MM.1S (cell line): ENCODE data around the gene LRMDA.

Experiments
- CTCF ChIP-seq: fragments of 300-600 bp; sonication (generic); IDR thresholded peaks from 2 replicates; pipeline ENCODE4 v1.5.1; 2016; ENCODE audit warnings: antibody characterized with exemption, low read length, mixed read lengths
- EZH2 ChIP-seq: fragments of 300-600 bp; sonication (generic); optimal IDR thresholded peaks from 2 replicates; pipeline ENCODE3; 2017; ENCODE audit warnings: low read depth, mild to moderate bottlenecking, antibody characterized with exemption, low read length, mixed read lengths

DNA sequence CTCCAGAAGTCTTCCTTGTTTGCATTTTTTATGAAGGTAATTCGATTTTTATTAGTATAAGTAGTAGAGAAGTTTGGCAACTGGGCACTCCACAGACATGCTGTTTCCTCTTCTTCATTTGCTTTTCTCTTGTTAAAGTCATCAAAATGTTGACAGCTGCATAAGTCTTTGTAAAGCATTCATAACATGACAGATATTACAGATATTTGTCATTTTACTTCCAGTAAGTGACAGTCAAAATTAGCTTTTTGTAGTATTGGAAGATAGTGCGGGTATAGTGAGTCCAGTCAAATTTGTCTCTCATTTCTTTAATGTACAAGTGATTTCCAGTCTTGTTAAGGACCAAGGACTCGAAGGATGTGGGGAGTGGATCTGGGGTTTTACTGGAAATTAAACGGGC, 247.1 kb downstream of the LRMDA start:
- TF ChIP-seq CTCF (no peak), EZH2 (no peak)
